Keratinocyte (primary cell): ENCODE results near the gene PLPP3. TPM values are rescaled to one million over a fixed set of nuclear protein-coding genes. Genes with fewer than 3 reads are reported as not detected.

Source experiments
- DNase-seq: peaks from one replicate; pipeline ENCODE4 v3.0.0-alpha.2; 2011; ENCODE audit warnings: low read depth, missing footprints, low spot score
- FAIRE-seq: peaks from 2 replicates; lab custom pipeline; 2011; peaks lifted over from hg19 to GRCh38; lab: Jason Lieb, UNC
- H2AFZ ChIP-seq: 2 replicates; pipeline ENCODE4 v1.6.0; 2012; ENCODE audit warnings: low read length, control low read depth, inconsistent platforms; ENCODE audit not compliant: control insufficient read depth
- H3K27ac ChIP-seq: 2 replicates; pipeline ENCODE4 v1.5.1; 2011; ENCODE audit warnings: low read length; ENCODE audit not compliant: control insufficient read depth, insufficient read depth
- H3K27me3 ChIP-seq: 3 replicates; pipeline ENCODE4 v1.6.0; 2011; ENCODE audit warnings: low read length; ENCODE audit not compliant: control insufficient read depth, insufficient read depth; ENCODE audit errors: extremely low read depth
- H3K36me3 ChIP-seq, 2 experiments: 2 replicates in 1 of 2; 3 replicates in 1 of 2; pipeline ENCODE4 v1.5.1; 2011; ENCODE audit warnings: low read length in 2 of 2, mild to moderate bottlenecking in 1 of 2; ENCODE audit not compliant: control insufficient read depth in 2 of 2, insufficient read depth in 2 of 2; ENCODE audit errors: extremely low read depth in 1 of 2
- H3K4me1 ChIP-seq: 3 replicates; pipeline ENCODE4 v1.5.1; 2011; ENCODE audit warnings: low read length; ENCODE audit not compliant: control insufficient read depth, insufficient read depth; ENCODE audit errors: extremely low read depth
- H3K4me2 ChIP-seq: 3 replicates; pipeline ENCODE4 v1.6.0; 2011; ENCODE audit warnings: low read depth, low read length; ENCODE audit not compliant: control insufficient read depth, insufficient read depth; ENCODE audit errors: extremely low read depth
- H3K4me3 ChIP-seq, 3 experiments: fragments of 200-600 bp in 1 of 3; sonication (generic) in 1 of 3; 2 replicates in 2 of 3; 3 replicates in 1 of 3; pipeline ENCODE4 v1.5.1; 2011 to 2016; ENCODE audit warnings: low read length in 3 of 3, mild to moderate bottlenecking in 3 of 3, control low read depth in 2 of 3, inconsistent platforms in 1 of 3, low read depth in 1 of 3, mixed read lengths in 1 of 3, mixed run types in 1 of 3, moderate library complexity in 1 of 3; ENCODE audit not compliant: control insufficient read depth in 2 of 3, insufficient read depth in 2 of 3; ENCODE audit errors: extremely low read depth in 1 of 3
- H3K79me2 ChIP-seq: 2 replicates; pipeline ENCODE4 v1.6.0; 2012; ENCODE audit warnings: low read length; ENCODE audit not compliant: control insufficient read depth, insufficient read depth
- H3K9ac ChIP-seq: 3 replicates; pipeline ENCODE4 v1.6.0; 2011; ENCODE audit warnings: low read length; ENCODE audit not compliant: control insufficient read depth, insufficient read depth; ENCODE audit errors: extremely low read depth
- H3K9me1 ChIP-seq: 3 replicates; pipeline ENCODE4 v1.6.0; 2011; ENCODE audit warnings: low read length; ENCODE audit not compliant: control insufficient read depth, insufficient read depth; ENCODE audit errors: extremely low read depth
- H3K9me3 ChIP-seq: 2 replicates; pipeline ENCODE4 v1.5.1; 2012; ENCODE audit warnings: low read depth, low read length; ENCODE audit not compliant: control insufficient read depth
- H4K20me1 ChIP-seq: 3 replicates; pipeline ENCODE4 v1.6.0; 2011; ENCODE audit warnings: low read length; ENCODE audit not compliant: control insufficient read depth, insufficient read depth; ENCODE audit errors: extremely low read depth
- CTCF ChIP-seq, 3 experiments: IDR thresholded peaks in 1 of 3; conservative IDR thresholded peaks in 1 of 3; optimal IDR thresholded peaks in 1 of 3; 2 replicates in 2 of 3; 3 replicates in 1 of 3; pipeline versions ENCODE3 to v1.5.1; 2011; ENCODE audit warnings: low read length in 3 of 3, mild to moderate bottlenecking in 3 of 3, moderate library complexity in 2 of 3, control low read depth in 1 of 3, inconsistent platforms in 1 of 3; ENCODE audit not compliant: insufficient read depth in 2 of 3; ENCODE audit errors: extremely low read depth in 1 of 3
- EZH2 ChIP-seq: IDR thresholded peaks from one replicate; pipeline ENCODE4 v1.6.1; 2012; ENCODE audit warnings: inconsistent platforms, mild to moderate bottlenecking, low read length, moderate library complexity
- dilution Hi-C: fragments of 300-500 bp; cut with MboI; formaldehyde crosslinking; loops from one replicate; pipeline ENCODE4 v1.7.0; 2020; ENCODE audit warnings: low sequenced_read_pairs; ENCODE audit not compliant: extremely low pct_ligation_motif_present
- polyA plus RNA-seq, 5 experiments: library from polyadenylated mRNA; depleted of rRNA in 3 of 5; stranded (reverse) in 3 of 5; stranded (forward) in 1 of 5; unstranded in 1 of 5; fragments of >200 nt; gene quantifications; 1 replicate in 1 of 5; 2 replicates in 3 of 5; 3 replicates in 1 of 5; pipeline versions ENCODE4 v1.2.1 to v1.2.3, GENCODE V29; 2011 to 2012; ENCODE audit warnings: missing spikeins in 2 of 5, low read depth in 1 of 5, low replicate concordance in 1 of 5

The PLPP3 gene
- polyA plus RNA-seq, 1 donor (not counting 4 experiments of a cell fraction or from before 2014, with no cell fraction given): 4.0 TPM

GRCh38 chr1:56501426-56501825 is 77.9 kb downstream of the PLPP3 start:
- no peak overlapping the region for H3K27ac ChIP-seq
- no peaks in the 10 kb centered on the region for H3K9me3 ChIP-seq
- H3K4me3 ChIP-seq: no peak overlapping the region
- dilution Hi-C loops: no loop called here
- no peaks in the 10 kb centered on the region for H3K27me3 ChIP-seq
- H3K4me2 ChIP-seq: no peak overlapping the region
- no peak for TF ChIP-seq CTCF (optimal IDR thresholded peaks at IDR 0.05 in 1 of 3, IDR thresholded peaks at IDR 0.05 in 1 of 3, conservative IDR thresholded peaks at IDR 0.05 in 1 of 3; ENCODE audit: extremely low read depth in 1 of 3, insufficient read depth in 2 of 3, low read length in 3 of 3)
- no peak for TF ChIP-seq EZH2
- H2AFZ ChIP-seq: no peak overlapping the region
- no peaks in the 10 kb centered on the region for H3K79me2 ChIP-seq
- H4K20me1 ChIP-seq: no peaks in the 10 kb centered on the region
- no peak overlapping the region for H3K9ac ChIP-seq
- H3K4me1 ChIP-seq: peaks cover 5% of the 10 kb centered on the region
- no peaks in the 10 kb centered on the region for H3K36me3 ChIP-seq
- H3K9me1 ChIP-seq: no peaks in the 10 kb centered on the region
- FAIRE-seq: no peak
- DNase-seq: no peak

- H4K20me1 ChIP-seq: no peaks in the 10 kb centered on the region
- no peak for DNase-seq
- TF ChIP-seq EZH2 (no peak), CTCF (optimal IDR thresholded peaks at IDR 0.05 in 1 of 3, IDR thresholded peaks at IDR 0.05 in 1 of 3, conservative IDR thresholded peaks at IDR 0.05 in 1 of 3; ENCODE audit: extremely low read depth in 1 of 3, insufficient read depth in 2 of 3, low read length in 3 of 3) (no peak)
- no peaks in the 10 kb centered on the region for H3K79me2 ChIP-seq
- FAIRE-seq: no peak
- dilution Hi-C loops: no loop called here
- H3K9me1 ChIP-seq: no peaks in the 10 kb centered on the region
- H3K4me2 ChIP-seq: no peak overlapping the region
- H2AFZ ChIP-seq: no peak overlapping the region
- H3K4me3 ChIP-seq: no peak overlapping the region
- no peak overlapping the region for H3K9ac ChIP-seq
- H3K36me3 ChIP-seq: no peaks in the 10 kb centered on the region
- no peaks in the 10 kb centered on the region for H3K9me3 ChIP-seq
- no peak overlapping the region for H3K27ac ChIP-seq
- H3K27me3 ChIP-seq: no peaks in the 10 kb centered on the region
- H3K4me1 ChIP-seq: no peaks in the 10 kb centered on the region
These were observed 82.3 kb downstream of the PLPP3 start for GRCh38 chr1:56496821-56497772.
